MCF 10A (cell line): Measurements from ENCODE around the gene BRD1. TPM values are rescaled to one million over a fixed set of nuclear protein-coding genes. Genes with fewer than 3 reads are reported as not detected.
A peak's percentile ranks its signal among the peaks of the same experiment; 100 is the strongest.

ENCODE experiments used
- Bru-seq: library from RNA; stranded (reverse); fragments of 400-500 nt; gene quantifications from one replicate; lab custom pipeline; 2021; lab: Mats Ljungman, UMichigan
- BruChase-seq, 2 experiments: library from RNA; stranded (reverse); fragments of 400-500 nt; gene quantifications; one replicate each; lab custom pipeline; 2021; lab: Mats Ljungman, UMichigan
- BruUV-seq: library from RNA; stranded (reverse); fragments of 400-500 nt; replicated peaks from 2 replicates; lab custom pipeline; 2021; lab: Mats Ljungman, UMichigan
- CTCF ChIA-PET: fragments of 300-600 bp; sonication (Branson Sonifier 250); formaldehyde crosslinking; extraction: SDS; loops from one replicate; lab custom pipeline; 2021; ENCODE audit warnings: antibody characterized with exemption, inconsistent platforms; lab: Yijun Ruan, JAX
- POLR2A ChIA-PET: fragments of 300-600, 350-650 bp; sonication (Branson Sonifier 250); formaldehyde crosslinking; extraction: SDS; loops from one replicate; lab custom pipeline; 2020; ENCODE audit warnings: antibody characterized with exemption, inconsistent platforms; lab: Yijun Ruan, JAX
- DNase-seq: peaks from one replicate; pipeline ENCODE4 v3.0.0-alpha.2; 2018; ENCODE audit not compliant: unreplicated experiment
- H3K27ac Mint-ChIP-seq: one replicate; pipeline ENCODE4 v1.8.0; 2022; ENCODE audit warnings: mild to moderate bottlenecking, low read depth, mixed read lengths; ENCODE audit not compliant: unreplicated experiment
- H3K27me3 Mint-ChIP-seq: one replicate; pipeline ENCODE4 v1.8.0; 2022; ENCODE audit warnings: mixed read lengths; ENCODE audit not compliant: insufficient read depth, unreplicated experiment
- H3K36me3 Mint-ChIP-seq: one replicate; pipeline ENCODE4 v1.8.0; 2022; ENCODE audit warnings: mild to moderate bottlenecking, moderate library complexity, mixed read lengths; ENCODE audit not compliant: insufficient read depth, unreplicated experiment
- H3K4me1 Mint-ChIP-seq: one replicate; pipeline ENCODE4 v1.8.0; 2022; ENCODE audit warnings: mixed read lengths; ENCODE audit not compliant: insufficient read depth, unreplicated experiment
- H3K4me3 Mint-ChIP-seq: one replicate; pipeline ENCODE4 v1.8.0; 2022; ENCODE audit warnings: mild to moderate bottlenecking, moderate library complexity, mixed read lengths; ENCODE audit not compliant: unreplicated experiment
- H3K9me3 Mint-ChIP-seq: one replicate; pipeline ENCODE4 v1.8.0; 2022; ENCODE audit warnings: mixed read lengths; ENCODE audit not compliant: unreplicated experiment
- CTCF ChIP-seq: fragments of 200-600 bp; IDR thresholded peaks from one replicate; pipeline ENCODE4 v1.8.0; 2022; ENCODE audit warnings: antibody characterized with exemption, mild to moderate bottlenecking; ENCODE audit not compliant: unreplicated experiment
- intact Hi-C: fragments of 100-400 bp; cut with micrococcal nuclease; formaldehyde crosslinking; loops from 2 replicates; pipeline ENCODE4 v1.14.1; 2022
- long read RNA-seq: library from polyadenylated mRNA; stranded (forward); transcript quantifications from one replicate; pipeline ENCODE4 v2.0.0, GENCODE V29; 2022
- total RNA-seq: library from RNA; stranded (reverse); gene quantifications from 2 replicates; pipeline ENCODE4 v1.2.3, GENCODE V29; 2022

BRD1 gene
- total RNA-seq (40.7 and 48.1 TPM in 2 replicates), Bru-seq, nascent RNA (percentile 81 among the genes with signal in this experiment), BruChase-seq, experiment 1, labeled RNA remaining after a 6-hour chase (percentile 77 among the genes with signal in this experiment), BruChase-seq, experiment 2, labeled RNA remaining after a 2-hour chase (percentile 85 among the genes with signal in this experiment)
- long read RNA-seq, full-length matches to known transcripts = 1 of 70 reads
- long read RNA-seq, partial matches to known transcripts = 26 of 70 reads
- long read RNA-seq, other reads (novel, unspliced or antisense) = 43 of 70 reads

GRCh38 chr22:49827853-49828598 is at the start of gene BRD1:
Gene BRD1, minus strand, starts transcription at chr22:49827873. Its CDS starts 3,556 bp downstream, at chr22:49824317.
- Mint-ChIP-seq H3K27ac (peak within 1 kb of the TSS; percentile 88), H3K4me3 (peak within 1 kb of the TSS; percentile 83), H3K27me3 (no peaks in the 10 kb centered on the region), H3K36me3 (peaks cover 26% of the 10 kb centered on the region), H3K4me1 (peaks cover 19% of the 10 kb centered on the region), H3K9me3 (no peaks in the 10 kb centered on the region)
- BruUV-seq = no TSS peak
- peak; percentile 61 for DNase-seq
- no peak for TF ChIP-seq CTCF
- intact Hi-C loops = loop anchor here (2.0 kb wide), 1 partner anchor 27 kb away; no protein-coding TSS in a partner anchor
- ChIA-PET CTCF (no interaction called here), POLR2A (interaction anchor here (3.1 kb wide), 1 partner anchor 28 kb away, joined by 31 read pairs; no protein-coding TSS in a partner anchor)

- H3K27me3 Mint-ChIP-seq = no peaks in the 10 kb centered on the region
- no peaks in the 10 kb centered on the region for H3K4me1 Mint-ChIP-seq
- TF ChIP-seq CTCF = no peak
- CTCF ChIA-PET = interaction anchor here (0.6 kb wide), 1 partner anchor 858 kb away, joined by 3 read pairs; no protein-coding TSS in a partner anchor
- intact Hi-C loops = no loop called here
- H3K4me3 Mint-ChIP-seq = no peak overlapping the region
- peaks cover 42% of the 10 kb centered on the region for H3K36me3 Mint-ChIP-seq
- H3K27ac Mint-ChIP-seq = no peak overlapping the region
- no peak for DNase-seq
- no TSS peak for BruUV-seq
- H3K9me3 Mint-ChIP-seq = no peaks in the 10 kb centered on the region
- POLR2A ChIA-PET = interaction anchor here (0.5 to 0.8 kb wide), 2 partner anchors 12 to 772 kb away, joined by 4 read pairs; no protein-coding TSS in a partner anchor
Observed at GRCh38 chr22:49873228-49873940, 45.7 kb upstream of the BRD1 start.

GRCh38 chr22:49872347-49872746 is 44.7 kb upstream of the BRD1 start:
- H3K27me3 Mint-ChIP-seq = no peaks in the 10 kb centered on the region
- BruUV-seq = no TSS peak
- POLR2A ChIA-PET = no interaction called here
- no peaks in the 10 kb centered on the region for H3K4me1 Mint-ChIP-seq
- no peak for DNase-seq
- intact Hi-C loops = no loop called here
- peaks cover under 1% of the 10 kb centered on the region for H3K9me3 Mint-ChIP-seq
- TF ChIP-seq CTCF = no peak
- peaks cover 44% of the 10 kb centered on the region for H3K36me3 Mint-ChIP-seq
- no peak overlapping the region for H3K27ac Mint-ChIP-seq
- CTCF ChIA-PET = interaction anchor here (1.9 kb wide), 1 partner anchor 105 kb away, joined by 6 read pairs; no protein-coding TSS in a partner anchor
- no peak overlapping the region for H3K4me3 Mint-ChIP-seq
